GM12878 (cell line): Measurements from ENCODE around the gene RNF11. TPM values are rescaled to one million over a fixed set of nuclear protein-coding genes. Genes with fewer than 3 reads are reported as not detected.

Source experiments
- ATAC-seq: fragments of 200-7000 bp; cut with Tn5 transposase; 3 replicates; pipeline ENCODE4 v1.9.1; 2020; ENCODE audit warnings: mild to moderate bottlenecking, moderate library complexity
- BruUV-seq: library from RNA; stranded (reverse); fragments of 400-500 nt; replicated peaks from 2 replicates; lab custom pipeline; 2021; lab: Mats Ljungman, UMichigan
- CTCF ChIA-PET: fragments of 300-600 bp; sonication (Branson Sonifier 250); formaldehyde crosslinking; extraction: SDS; loops from one replicate; lab custom pipeline; 2021; ENCODE audit warnings: inconsistent platforms; lab: Yijun Ruan, JAX
- POLR2A ChIA-PET: fragments of 350-600 bp; formaldehyde crosslinking; extraction: SDS; loops from one replicate; lab custom pipeline; 2021; ENCODE audit warnings: inconsistent platforms; lab: Charles Lee
- RAD21 ChIA-PET: fragments of 300-600 bp; sonication (Branson Sonifier 250); formaldehyde crosslinking; loops from one replicate; lab custom pipeline; 2023; ENCODE audit warnings: antibody characterized with exemption; ENCODE audit not compliant: unreplicated experiment; lab: Charles Lee
- SMC1A ChIA-PET: fragments of 300-600 bp; sonication (Branson Sonifier 250); formaldehyde crosslinking; loops from one replicate; lab custom pipeline; 2023; ENCODE audit not compliant: unreplicated experiment, uncharacterized antibody; lab: Charles Lee
- DNase-seq: peaks from one replicate; pipeline ENCODE4 v3.0.0-alpha.2; 2011; ENCODE audit warnings: low read depth, low spot score
- FAIRE-seq: peaks from 3 replicates; lab custom pipeline; 2011; peaks lifted over from hg19 to GRCh38; lab: Jason Lieb, UNC
- H2AFZ ChIP-seq: 2 replicates; pipeline ENCODE4 v1.6.0; 2011; ENCODE audit warnings: low read depth, low read length, control low read depth; ENCODE audit not compliant: control insufficient read depth
- H3K27ac ChIP-seq: 2 replicates; pipeline ENCODE4 v1.5.1; 2011; ENCODE audit warnings: control low read depth; ENCODE audit not compliant: control insufficient read depth, insufficient read depth
- H3K27me3 ChIP-seq, 2 experiments: replicated peaks in 1 of 2; 2 replicates each; pipeline versions ENCODE4 v1.6.0 to v1.6.1; 2011; ENCODE audit warnings: low read length in 1 of 2; ENCODE audit not compliant: control insufficient read depth in 2 of 2, insufficient read depth in 2 of 2
- H3K36me3 ChIP-seq, 2 experiments: 2 replicates each; pipeline ENCODE4 v1.5.1; 2011; ENCODE audit warnings: low read length in 1 of 2; ENCODE audit not compliant: control insufficient read depth in 2 of 2, insufficient read depth in 2 of 2
- H3K4me1 ChIP-seq: 2 replicates; pipeline ENCODE4 v1.6.1; 2011; ENCODE audit warnings: mild to moderate bottlenecking, low read length, moderate library complexity, mixed read lengths; ENCODE audit not compliant: control insufficient read depth, insufficient read depth
- H3K4me2 ChIP-seq: 2 replicates; pipeline ENCODE4 v1.6.0; 2011; ENCODE audit warnings: control low read depth; ENCODE audit not compliant: control insufficient read depth, insufficient read depth
- H3K4me3 ChIP-seq: fragments of 200-600 bp; sonication (generic); 2 replicates; pipeline ENCODE4 v1.5.1; 2016
- H3K79me2 ChIP-seq: 2 replicates; pipeline ENCODE4 v1.6.0; 2011; ENCODE audit warnings: low read length; ENCODE audit not compliant: control insufficient read depth, insufficient read depth
- H3K9ac ChIP-seq: 2 replicates; pipeline ENCODE4 v1.8.0; 2011; ENCODE audit warnings: low read length, control low read depth, mixed read lengths; ENCODE audit not compliant: control insufficient read depth, insufficient read depth
- H3K9me3 ChIP-seq: replicated peaks from 3 replicates; pipeline ENCODE4 v1.5.1; 2011; ENCODE audit warnings: mild to moderate bottlenecking, low read length; ENCODE audit not compliant: control insufficient read depth, insufficient read depth
- H4K20me1 ChIP-seq: 2 replicates; pipeline ENCODE4 v1.6.0; 2011; ENCODE audit not compliant: control insufficient read depth, insufficient read depth
- MLLT1 ChIP-seq: fragments of 450-650 bp; IDR thresholded peaks from 2 replicates; pipeline ENCODE4 v1.6.1; 2016; ENCODE audit warnings: mild to moderate bottlenecking
- NFXL1 ChIP-seq: fragments of 450-650 bp; IDR thresholded peaks from 2 replicates; pipeline ENCODE4 v1.6.1; 2017; ENCODE audit warnings: antibody characterized with exemption, mild to moderate bottlenecking, borderline replicate concordance
- SUPT20H ChIP-seq: IDR thresholded peaks from 2 replicates; pipeline ENCODE4 v1.6.1; 2011; ENCODE audit warnings: low read depth, mild to moderate bottlenecking, low read length, moderate library complexity, borderline replicate concordance; ENCODE audit not compliant: control insufficient read depth
- TAF1 ChIP-seq: IDR thresholded peaks from 2 replicates; pipeline ENCODE4 v1.6.1; 2011; ENCODE audit warnings: mild to moderate bottlenecking, low read depth, low read length, borderline replicate concordance
- ZBTB40 ChIP-seq: fragments of 450-650 bp; IDR thresholded peaks from 2 replicates; pipeline ENCODE4 v1.6.1; 2016; ENCODE audit warnings: mild to moderate bottlenecking, moderate library complexity, borderline replicate concordance
- WGBS: methylation state at CpG from one replicate; pipeline ENCODE4 v1.1.6; 2016; ENCODE audit warnings: low lambda C conversion rate; ENCODE audit not compliant: insufficient replicate concordance, insufficient coverage; ENCODE audit errors: missing lambda C conversion rate; 5-methylcytosine and 5-hydroxymethylcytosine counted together
- in situ Hi-C: fragments of 300-500 bp; cut with MboI; formaldehyde crosslinking; loops from 9 replicates; pipeline ENCODE4 v1.14.3; 2018; ENCODE audit warnings: mixed read lengths
- intact Hi-C: fragments of 100-400 bp; cut with micrococcal nuclease; formaldehyde crosslinking; loops from one replicate; pipeline ENCODE4 v1.14.2; 2022; ENCODE audit not compliant: unreplicated experiment
- polyA plus RNA-seq, 11 experiments: library from polyadenylated mRNA; depleted of rRNA in 4 of 11; unstranded in 6 of 11; stranded (reverse) in 5 of 11; fragments of >200 nt; fragmentation: Nextera tagmentation in 4 of 11; fragmentation: Illumina TruSeq in 1 of 11; extraction: Ambion mirVana in 4 of 11; extraction: Trizol in 1 of 11; gene quantifications; 1 replicate in 1 of 11; 2 replicates in 10 of 11; pipeline versions ENCODE4 v1.2.1 to v1.2.3, GENCODE V29; 2011 to 2016; ENCODE audit warnings: inconsistent platforms in 2 of 11, missing spikeins in 2 of 11, low read depth in 1 of 11
- total RNA-seq, 4 experiments: library from RNA; depleted of rRNA in 3 of 4; stranded (reverse); fragments of >200 nt in 3 of 4; fragmentation: Illumina TruSeq in 1 of 4; extraction: Trizol in 1 of 4; gene quantifications; 2 replicates each; pipeline versions ENCODE4 v1.2.1 to v1.2.3, GENCODE V29; 2013 to 2021

RNF11 gene
- total and polyA plus RNA-seq, 10 of the 15 experiments (the other 5 are each of a cell fraction or from before 2014, with no cell fraction given) = 9.5 to 43.6 (median 32.3) TPM

- TF ChIP-seq ZBTB40 = no peak
- no peak for TF ChIP-seq NFXL1
Measured at GRCh38 chr1:51289676-51290488, 53.8 kb downstream of the RNF11 start (continued).

- ChIA-PET RAD21 (no interaction called here), SMC1A (no interaction called here), CTCF (interaction anchor here (0.7 to 1.2 kb wide), 2 partner anchors 62 to 92 kb away, joined by 3 read pairs; no protein-coding TSS in a partner anchor), POLR2A (no interaction called here)
- no peaks in the 10 kb centered on the region for H3K79me2 ChIP-seq
- H3K4me3 ChIP-seq = no peak overlapping the region
- intact Hi-C loops (loop anchor here (10.0 kb wide), 1 partner anchor 416 kb away; no protein-coding TSS in a partner anchor), in situ Hi-C loops (no loop called here)
- H3K36me3 ChIP-seq = no peaks in the 10 kb centered on the region
- no peak overlapping the region for H3K9ac ChIP-seq
- no peaks in the 10 kb centered on the region for H3K9me3 ChIP-seq
- no peak for DNase-seq
- no peaks in the 10 kb centered on the region for H4K20me1 ChIP-seq
- no peak overlapping the region for H3K27ac ChIP-seq
- no peak for FAIRE-seq
- no TSS peak for BruUV-seq
- peaks cover 5% of the 10 kb centered on the region for H3K4me1 ChIP-seq
- ATAC-seq = no peak
- no peak for TF ChIP-seq SUPT20H
- TF ChIP-seq TAF1 = no peak
- no peak for TF ChIP-seq MLLT1
- 74% methylated on average over 5 of the region's 5 CpGs for whole genome bisulfite sequencing
- H3K4me2 ChIP-seq = no peak overlapping the region
- no peaks in the 10 kb centered on the region for H3K27me3 ChIP-seq
- H2AFZ ChIP-seq = no peak overlapping the region
Measured at GRCh38 chr1:51290489-51290847, 54.4 kb downstream of the RNF11 start.
